ENCODE data around the gene FSTL4. TPM values are rescaled to one million over a fixed set of nuclear protein-coding genes. Genes with fewer than 3 reads are reported as not detected.

FSTL4 gene
- total and polyA plus RNA-seq, 4 donors = 0.02 to 0.18 TPM; not detected in 2

GRCh38 chr5:133220851-133221674, 391.3 kb downstream of the FSTL4 start:
- Histone ChIP-seq H3K36me3 (ENCODE audit: control insufficient read depth in 4 of 4, insufficient read depth in 3 of 4, low read depth in 1 of 4, low read length in 3 of 4) (no peaks in the 10 kb centered on the region), H3K4me3 (ENCODE audit: low read depth in 1 of 3, low read length in 3 of 3) (no peak overlapping the region), H3K9ac (ENCODE audit: low read depth in 1 of 2, low read length in 2 of 2) (no peak overlapping the region), H3K9me3 (ENCODE audit: control insufficient read depth in 4 of 4, low read length in 3 of 4) (no peaks in the 10 kb centered on the region), H3K27me3 (ENCODE audit: control insufficient read depth in 4 of 4, insufficient read depth in 4 of 4, low read length in 3 of 4) (no peaks in the 10 kb centered on the region), H3K27ac (ENCODE audit: low read depth in 1 of 2, low read length in 2 of 2) (no peak overlapping the region), H3K4me1 (ENCODE audit: control insufficient read depth in 4 of 4, insufficient read depth in 4 of 4, low read length in 3 of 4) (peaks cover 0 to 4% (median 1%) of the 10 kb centered on the region in 4 donors)
- TF ChIP-seq SP1 (IDR thresholded peaks at IDR 0.05) = no peak
- no peak for TF ChIP-seq NR2F2 (IDR thresholded peaks at IDR 0.05)
- TF ChIP-seq RXRA (IDR thresholded peaks at IDR 0.05) = no peak
- TF ChIP-seq HNF4A (conservative IDR thresholded peaks at IDR 0.05) = no peak
- no peak for TF ChIP-seq TAF1 (conservative IDR thresholded peaks at IDR 0.05)
- no peak for TF ChIP-seq MAX (IDR thresholded peaks at IDR 0.05)
- no peak for TF ChIP-seq FOXA2 (IDR thresholded peaks at IDR 0.05)
- TF ChIP-seq FOXA1 (IDR thresholded peaks at IDR 0.05) = no peak
- no peak for TF ChIP-seq JUND (IDR thresholded peaks at IDR 0.05)
- TF ChIP-seq CTCF (IDR thresholded peaks at IDR 0.05; ENCODE audit: low read depth, low read length, missing input control) = no peak
- TF ChIP-seq YY1 (IDR thresholded peaks at IDR 0.05) = no peak
- TF ChIP-seq EGR1 (IDR thresholded peaks at IDR 0.05; ENCODE audit: low read depth in 2 of 2) = no peak
- no peak for TF ChIP-seq ZBTB33 (IDR thresholded peaks at IDR 0.05)
- no peak for TF ChIP-seq REST (IDR thresholded peaks at IDR 0.05)
- TF ChIP-seq RAD21 (IDR thresholded peaks at IDR 0.05) = no peak
- TF ChIP-seq ATF3 (IDR thresholded peaks at IDR 0.05) = no peak
- no peak for DNase-seq (ENCODE audit: low spot score)
- 80% methylated on average over 12 of the region's 12 CpGs for WGBS

Measured in liver (tissue), 9 donors.